Measurements from ENCODE around the gene TMEM219.
"Not testable (repeated sequence)": the region's sequence is repeated elsewhere in the genome, so short reads cannot be mapped to it uniquely, and the experiment has no call there.

TMEM219 gene

DNA sequence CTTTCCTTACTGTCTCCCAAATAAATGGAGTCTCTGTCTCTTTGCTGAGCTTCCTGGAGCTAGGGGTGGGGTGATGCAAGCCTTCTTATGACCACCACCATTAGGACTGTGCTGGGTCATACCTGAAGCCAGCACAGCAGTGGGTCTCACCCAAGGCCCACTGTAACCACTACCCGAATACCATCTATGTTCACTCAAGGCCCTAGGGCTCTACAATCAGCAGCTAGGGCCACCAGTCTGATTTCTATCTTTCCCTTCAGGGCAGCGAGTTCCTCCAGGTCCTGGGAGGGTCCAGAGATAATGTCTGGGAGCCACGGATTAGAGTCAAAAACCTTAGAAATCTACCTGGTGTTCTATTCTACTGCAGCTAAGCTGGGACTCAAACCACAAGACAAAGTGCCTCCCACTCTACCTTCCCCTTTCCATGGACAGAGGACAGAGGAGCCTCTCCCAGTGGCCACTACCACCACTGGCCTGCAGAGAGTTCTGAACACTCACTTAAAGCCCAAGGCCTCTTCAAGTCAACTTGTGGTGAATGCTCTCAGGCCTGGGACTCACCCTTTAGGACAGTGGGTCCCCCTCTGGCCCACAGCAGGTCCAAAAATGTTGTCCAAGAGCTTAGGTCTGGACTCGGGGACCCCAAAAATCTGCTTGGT is 10.9 kb upstream of the TMEM219 start:
- in situ Hi-C loops (cut with MboI; ENCODE audit: low sequenced_read_pairs): no loop called here

DNA sequence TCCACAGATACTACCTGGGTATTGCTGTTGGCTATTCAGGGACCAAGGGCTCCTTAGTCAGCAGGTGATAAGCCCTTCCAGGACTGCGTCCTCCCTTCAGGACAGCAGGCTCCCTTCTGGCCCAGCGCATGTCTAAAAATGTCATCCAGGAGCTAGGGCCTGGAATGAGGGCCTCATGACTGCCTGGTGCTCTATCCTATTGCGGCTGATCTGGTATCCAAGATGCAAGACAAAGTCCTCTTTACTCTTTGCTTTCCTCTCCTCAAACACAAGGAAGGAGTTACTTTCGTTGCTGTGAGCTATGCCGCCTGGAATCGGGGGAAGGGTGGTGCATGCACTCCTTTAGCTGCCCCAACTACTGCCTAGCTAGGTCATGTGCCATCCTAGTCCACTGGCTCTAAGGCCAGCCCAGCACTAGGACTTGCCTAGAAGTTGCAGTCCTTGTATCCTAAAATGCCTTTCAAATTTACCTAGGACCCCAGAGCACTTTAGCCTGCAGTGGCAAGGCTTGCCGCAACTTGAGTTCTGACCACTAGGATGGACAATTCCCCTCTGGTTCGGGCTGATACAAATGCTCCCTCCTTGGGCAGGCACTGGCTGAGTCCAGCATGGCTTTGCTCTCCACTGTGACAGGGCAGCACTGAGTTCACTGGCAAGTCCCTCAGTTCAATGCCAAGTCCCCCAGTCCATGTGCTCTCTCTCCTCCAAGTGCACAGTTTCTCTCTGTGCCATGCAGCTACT is 10.1 kb upstream of the TMEM219 start:
- in situ Hi-C loops (cut with MboI; ENCODE audit: low sequenced_read_pairs): no loop called here

DNA sequence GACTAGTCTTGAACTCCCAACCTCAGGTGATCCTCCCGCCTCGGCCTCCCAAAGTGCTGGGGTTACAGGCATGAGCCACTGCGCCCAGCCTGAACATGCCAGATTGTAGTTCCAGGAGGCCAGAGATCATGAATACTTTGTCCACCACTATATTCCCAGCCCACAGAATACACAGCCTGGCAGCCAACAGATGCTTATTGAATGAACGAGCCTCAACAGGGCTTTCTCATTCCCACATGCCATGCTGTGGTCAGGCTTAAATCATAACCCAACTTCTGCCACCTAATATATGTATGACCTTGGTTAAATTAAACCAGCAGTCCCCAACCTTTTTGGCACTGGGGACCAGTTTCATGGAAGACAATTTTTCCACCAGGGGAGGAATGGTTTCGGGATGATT is 3.1 kb upstream of the TMEM219 start:
- in situ Hi-C loops (cut with MboI; ENCODE audit: low sequenced_read_pairs): no loop called here

DNA sequence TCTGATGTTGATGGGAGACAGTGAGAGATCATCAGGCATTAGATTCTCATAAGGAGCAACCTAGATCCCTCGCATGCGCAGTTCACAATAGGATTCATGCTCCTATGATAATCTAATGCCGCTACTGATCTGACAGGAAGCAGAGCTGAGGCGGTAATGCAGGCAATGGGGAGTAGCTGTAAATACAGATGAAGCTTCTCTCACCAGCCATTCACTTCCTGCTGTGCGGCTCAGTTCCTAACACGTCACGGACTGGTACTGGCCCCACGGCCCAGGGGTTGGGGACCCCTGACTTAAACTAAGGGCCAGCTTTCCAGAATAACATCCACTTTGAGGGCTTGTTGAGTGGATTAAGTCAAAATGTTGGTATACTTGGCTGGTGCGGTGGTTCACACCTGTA is 2.6 kb upstream of the TMEM219 start:
- in situ Hi-C loops (cut with MboI; ENCODE audit: low sequenced_read_pairs): no loop called here

DNA sequence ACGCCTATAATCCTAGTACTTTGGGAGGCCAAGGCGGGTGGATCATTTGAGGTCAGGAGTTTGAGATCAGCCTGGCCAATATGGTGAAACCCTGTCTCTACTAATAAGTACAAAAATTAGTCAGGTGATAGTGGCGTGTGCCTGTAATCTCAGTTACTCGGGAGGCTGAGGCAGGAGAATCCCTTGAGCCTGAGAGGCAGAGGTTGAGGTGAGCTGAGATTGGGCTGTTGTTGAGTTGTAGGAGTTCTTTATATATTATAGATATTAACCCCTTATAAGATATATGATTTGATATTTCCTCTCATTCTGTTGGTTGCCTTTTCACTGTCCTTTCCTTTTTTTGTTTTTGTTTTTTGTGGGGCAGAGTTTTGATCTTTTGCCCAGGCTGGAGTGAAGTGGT is 2.1 kb upstream of the TMEM219 start:
- in situ Hi-C loops (cut with MboI; ENCODE audit: low sequenced_read_pairs): not testable (repeated sequence)

DNA sequence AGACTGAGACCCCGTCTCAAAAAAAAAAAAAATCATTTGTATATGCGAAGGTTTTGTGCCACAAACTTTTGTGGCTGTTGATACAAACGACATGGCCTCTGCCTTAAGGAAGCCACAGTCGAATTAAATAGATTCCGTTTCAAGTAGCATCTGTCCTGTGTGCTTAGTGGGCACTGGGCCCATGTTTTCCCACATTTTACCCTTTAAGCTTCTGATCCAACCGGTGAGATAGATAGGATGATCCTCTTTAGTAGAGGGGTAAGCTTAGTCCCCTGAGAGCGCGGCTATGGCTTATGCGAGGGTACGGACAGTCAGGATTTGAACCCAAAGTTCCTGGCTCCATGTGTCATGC is 776 bp upstream of the TMEM219 start:
- in situ Hi-C loops (cut with MboI; ENCODE audit: low sequenced_read_pairs): no loop called here

DNA sequence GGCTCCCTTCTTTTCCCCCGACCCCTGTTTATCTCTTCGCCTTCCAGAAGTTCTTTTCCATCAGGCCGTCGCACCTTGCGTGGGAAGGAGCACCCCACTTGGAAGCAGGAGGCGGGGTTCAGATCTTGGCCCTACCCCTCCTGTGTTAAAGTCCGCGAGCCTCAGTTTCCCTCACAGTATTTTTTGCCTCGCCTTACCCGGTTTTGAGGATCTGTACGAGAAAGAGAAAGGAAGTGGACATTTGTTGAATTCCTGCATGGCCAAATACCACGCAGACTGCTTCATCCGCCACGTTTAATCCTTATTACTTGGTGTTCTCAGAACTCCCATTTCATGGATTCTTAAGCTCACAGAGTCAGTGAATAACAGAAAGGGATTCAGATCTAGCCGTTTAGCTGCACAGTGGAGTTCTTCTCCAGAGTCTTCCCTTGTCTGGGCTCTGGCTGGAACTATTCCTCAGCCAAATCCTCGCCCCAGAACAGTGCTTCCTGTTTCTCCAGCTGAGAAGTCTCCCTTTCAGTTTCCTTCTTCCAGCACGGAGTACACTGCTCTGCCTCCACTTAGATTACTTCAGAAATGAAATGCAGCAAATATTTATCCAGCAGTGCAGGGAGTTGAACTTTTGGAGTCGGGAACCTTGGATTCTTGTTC is 590 bp downstream of the TMEM219 start:
- in situ Hi-C loops (cut with MboI; ENCODE audit: low sequenced_read_pairs): no loop called here

DNA sequence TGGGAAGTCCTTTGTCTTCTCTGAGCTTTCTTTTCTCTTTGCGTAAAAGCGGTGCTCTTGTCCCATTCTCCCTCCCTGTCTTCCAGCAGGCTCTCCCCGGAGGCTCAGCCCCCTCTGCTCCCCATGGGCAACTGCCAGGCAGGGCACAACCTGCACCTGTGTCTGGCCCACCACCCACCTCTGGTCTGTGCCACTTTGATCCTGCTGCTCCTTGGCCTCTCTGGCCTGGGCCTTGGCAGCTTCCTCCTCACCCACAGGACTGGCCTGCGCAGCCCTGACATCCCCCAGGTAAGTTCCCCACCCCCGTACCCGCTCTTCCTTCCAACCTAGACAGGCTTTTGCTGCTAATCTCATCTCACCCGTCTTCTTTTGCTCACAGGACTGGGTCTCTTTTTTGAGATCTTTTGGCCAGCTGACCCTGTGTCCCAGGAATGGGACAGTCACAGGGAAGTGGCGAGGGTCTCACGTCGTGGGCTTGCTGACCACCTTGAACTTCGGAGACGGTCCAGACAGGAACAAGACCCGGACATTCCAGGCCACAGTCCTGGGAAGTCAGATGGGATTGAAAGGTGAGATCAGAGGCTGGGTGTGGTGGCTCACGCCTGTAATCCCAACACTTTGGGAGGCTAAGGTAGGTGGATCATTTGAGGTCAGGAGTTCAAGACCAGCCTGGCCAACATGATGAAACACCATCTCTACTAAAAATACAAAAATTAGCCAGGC is 1.3 kb downstream of the TMEM219 start:
- in situ Hi-C loops (cut with MboI; ENCODE audit: low sequenced_read_pairs): no loop called here

DNA sequence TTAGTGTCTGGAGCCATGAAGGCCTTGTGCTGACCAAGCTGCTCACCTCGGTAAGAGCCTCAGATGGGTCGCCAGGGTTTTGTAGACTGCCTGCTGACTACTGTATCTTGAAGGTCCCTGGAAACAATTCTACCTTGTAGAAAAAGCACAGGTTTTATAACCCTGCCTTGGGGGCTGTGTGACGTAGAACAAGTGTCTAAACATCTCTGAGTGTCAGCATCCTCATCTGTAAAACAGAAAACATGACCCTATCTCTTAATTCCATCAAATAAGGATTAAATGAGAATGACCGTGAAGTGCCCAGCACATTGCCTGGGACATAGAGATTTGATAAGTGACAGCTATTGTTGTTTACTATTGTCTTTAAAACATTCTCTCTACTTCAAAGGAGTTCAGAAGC is 6.3 kb downstream of the TMEM219 start:
- in situ Hi-C loops (cut with MboI; ENCODE audit: low sequenced_read_pairs): no loop called here

DNA sequence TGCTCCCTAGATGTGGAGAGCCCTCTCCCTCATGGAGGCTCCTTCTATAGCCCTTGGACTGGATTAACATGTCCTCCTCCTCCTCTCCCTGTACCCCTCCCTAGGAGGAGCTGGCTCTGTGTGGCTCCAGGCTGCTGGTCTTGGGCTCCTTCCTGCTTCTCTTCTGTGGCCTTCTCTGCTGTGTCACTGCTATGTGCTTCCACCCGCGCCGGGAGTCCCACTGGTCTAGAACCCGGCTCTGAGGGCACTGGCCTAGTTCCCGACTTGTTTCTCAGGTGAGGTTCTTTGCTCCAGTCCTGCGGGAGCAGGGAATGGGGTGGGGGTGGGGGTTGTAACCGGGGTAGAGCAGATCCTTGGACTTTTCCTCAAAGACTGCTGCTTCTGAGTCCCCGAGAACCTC is 9.4 kb downstream of the TMEM219 start:
- in situ Hi-C loops (cut with MboI; ENCODE audit: low sequenced_read_pairs): no loop called here

DNA sequence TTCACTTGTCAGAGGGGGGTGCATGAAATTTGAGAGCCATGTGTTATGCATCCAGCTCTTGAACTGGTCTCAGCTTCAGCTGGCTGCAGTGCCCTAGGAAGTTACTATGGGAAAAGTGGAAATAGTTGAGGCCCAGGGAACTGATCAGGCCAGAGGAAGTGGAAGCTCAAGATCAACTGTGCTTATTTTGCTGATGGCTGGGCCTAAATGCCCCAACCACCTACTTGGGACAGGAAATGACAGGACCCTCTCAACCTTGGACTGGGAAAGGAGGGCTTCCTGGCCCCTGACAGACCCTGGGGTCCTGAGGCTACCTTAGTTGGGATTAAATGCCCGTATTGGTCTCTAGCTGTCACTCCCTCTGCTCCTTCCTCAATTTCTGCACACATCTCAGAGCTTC is 10.6 kb downstream of the TMEM219 start:
- in situ Hi-C loops (cut with MboI; ENCODE audit: low sequenced_read_pairs): no loop called here

DNA sequence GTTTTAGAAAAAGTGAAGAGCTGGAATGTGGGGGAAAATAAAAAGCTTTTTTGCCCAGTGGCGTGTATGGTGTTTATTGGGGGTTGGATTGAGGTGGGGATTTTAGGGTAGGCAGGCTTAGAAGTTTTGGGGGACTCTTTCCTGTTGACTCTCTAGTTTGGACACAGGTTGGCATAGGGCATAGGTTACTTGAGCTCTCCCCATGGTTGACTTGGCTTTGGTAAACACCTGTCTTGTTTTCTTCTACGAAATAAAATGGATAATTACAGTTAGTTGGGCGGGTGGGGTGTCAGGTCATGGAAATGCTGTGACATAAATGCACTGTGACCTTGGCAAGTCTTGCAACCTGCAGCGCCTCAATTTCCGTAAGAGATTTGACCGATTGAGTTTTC is 11.1 kb downstream of the TMEM219 start:
- in situ Hi-C loops (cut with MboI; ENCODE audit: low sequenced_read_pairs): no loop called here

DNA sequence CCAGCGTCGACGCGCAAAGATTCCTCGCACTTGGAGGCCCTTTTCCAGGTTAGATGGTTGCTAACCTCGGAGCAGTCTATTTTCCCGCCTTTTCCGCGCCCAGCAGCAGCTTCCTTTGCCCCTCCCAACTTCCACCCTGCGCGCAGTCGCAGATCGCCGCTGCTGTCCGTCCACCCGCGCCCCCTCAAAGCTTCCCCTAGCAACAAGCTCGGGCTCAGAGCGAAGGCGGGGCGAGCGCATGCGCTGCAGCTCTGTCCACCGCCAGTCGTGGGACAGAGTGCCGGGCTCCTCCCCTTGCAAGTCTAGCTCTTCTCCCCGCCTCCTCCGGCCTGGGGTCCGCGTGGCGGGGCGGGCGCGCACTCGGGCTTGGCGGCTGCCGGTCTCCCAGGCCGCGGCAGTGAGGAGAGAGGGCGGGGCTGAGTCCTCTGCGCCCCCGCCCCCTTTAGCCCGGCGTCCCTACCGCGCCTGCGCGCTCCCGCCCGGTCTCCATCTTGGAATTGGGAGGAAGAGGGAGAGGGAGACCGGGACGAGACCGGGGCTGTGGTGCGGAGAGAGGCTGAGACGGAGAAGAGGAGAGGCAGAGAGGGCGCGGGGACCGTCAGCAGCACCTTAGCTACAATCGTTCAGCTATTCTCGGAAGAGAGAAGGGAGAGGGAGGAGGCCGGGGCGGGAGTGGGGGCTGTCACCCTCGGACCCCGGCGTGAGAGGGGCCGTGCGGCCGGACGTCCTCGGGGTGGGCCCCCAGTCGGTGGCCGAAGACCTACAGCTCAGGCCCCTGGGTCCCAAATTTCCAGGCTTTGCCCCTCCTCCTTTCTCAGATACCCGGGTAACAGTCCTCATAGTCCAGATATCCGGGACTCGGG is 11.7 kb downstream of the TMEM219 start, which contains the start of gene TAOK2:
TSS of gene TAOK2 (plus strand) at position 485 of the 863 bp plus-strand sequence. CDS start 3,905 bp downstream, outside the sequence.
- in situ Hi-C loops (cut with MboI; ENCODE audit: low sequenced_read_pairs): no loop called here

DNA sequence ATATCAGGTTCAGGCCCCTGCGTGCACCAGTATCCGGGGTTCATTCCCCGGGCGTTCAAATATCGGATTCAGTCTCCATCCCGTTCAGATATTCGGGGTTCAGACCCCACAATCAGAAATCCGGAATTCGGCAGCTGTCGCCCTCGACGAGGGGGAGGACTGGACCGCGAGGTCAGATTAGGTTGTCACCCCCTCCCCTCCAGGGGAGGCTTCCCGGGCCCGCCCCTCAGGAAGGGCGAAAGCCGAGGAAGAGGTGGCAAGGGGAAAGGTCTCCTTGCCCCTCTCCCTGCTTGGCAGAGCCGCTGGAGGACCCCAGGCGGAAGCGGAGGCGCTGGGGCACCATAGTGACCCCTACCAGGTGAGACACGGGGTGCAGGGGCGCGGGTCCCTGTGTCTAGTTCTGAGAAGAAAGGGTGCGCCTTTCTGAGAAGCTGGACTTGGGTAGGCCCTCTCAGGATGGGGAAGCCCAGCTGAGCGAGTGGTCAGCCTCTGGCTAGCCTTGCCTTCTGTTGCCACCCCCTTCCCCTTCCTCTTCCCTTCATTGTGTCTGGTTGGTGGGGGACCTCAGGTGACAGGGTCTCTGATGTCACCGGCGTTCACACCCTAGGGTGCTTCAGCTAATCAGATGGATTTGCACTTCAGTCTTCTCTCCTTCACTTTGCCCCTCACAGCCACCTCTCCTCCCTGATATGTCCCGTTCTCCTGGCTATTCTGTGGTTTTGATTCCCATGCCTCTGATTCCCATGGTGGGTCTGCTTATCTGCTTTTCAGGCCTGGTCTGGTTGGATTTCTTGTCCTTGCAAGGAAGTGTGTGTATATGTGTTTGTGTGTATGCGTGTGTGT is 12.6 kb downstream of the TMEM219 start:
- in situ Hi-C loops (cut with MboI; ENCODE audit: low sequenced_read_pairs): no loop called here

DNA sequence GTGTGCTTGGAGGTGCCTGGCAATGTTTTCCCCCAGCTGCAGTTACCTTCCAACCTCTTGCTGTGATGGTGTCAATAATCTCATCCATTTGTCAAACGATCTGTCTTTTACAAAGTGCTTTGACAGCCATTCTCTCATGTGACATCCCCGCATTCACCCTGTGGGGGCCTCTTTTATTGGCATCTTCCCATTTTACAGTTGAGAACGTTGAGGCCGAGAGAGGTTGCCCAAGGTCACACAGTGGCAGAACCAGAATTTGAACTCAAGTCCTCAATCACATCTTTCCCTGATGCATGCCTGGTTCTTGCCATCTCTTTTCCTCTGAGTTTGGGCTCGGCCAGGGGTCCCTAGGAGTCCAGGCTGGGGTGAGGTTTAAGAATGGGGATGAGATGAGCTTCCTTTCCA is 13.3 kb downstream of the TMEM219 start:
- in situ Hi-C loops (cut with MboI; ENCODE audit: low sequenced_read_pairs): no loop called here

DNA sequence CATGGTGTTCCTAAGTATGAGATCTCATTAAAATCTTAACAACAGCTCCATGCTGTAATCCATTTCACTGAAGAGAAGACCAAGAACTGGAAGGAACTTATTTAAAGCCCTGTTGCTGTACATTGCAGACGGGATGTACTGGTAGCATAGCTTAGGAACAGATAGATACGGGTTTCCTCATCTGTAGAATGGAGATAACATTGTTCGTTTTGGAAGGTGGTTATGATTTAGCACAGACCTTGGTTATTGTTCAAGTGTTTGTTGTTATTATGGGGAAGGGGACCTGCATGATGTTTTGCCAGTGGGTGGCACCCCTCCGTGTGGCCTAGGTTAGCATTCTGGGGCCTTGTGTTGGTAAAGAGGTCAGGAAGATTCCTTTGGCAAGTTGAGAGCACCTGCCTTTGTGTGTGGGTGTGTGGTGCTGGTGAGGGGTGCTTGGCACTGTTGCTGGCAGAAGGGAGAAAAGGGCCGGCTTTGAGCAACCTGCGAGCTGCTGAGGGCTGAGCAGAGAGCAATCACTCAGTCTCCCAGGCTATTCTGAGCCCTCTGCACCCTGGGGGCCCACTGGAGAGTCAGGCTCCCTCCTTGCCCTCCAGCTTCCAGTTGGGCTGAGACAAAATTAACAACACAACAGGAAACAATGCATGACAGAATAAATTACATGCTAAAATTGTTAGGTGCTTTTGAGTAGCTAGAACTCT is 14.1 kb downstream of the TMEM219 start:
- in situ Hi-C loops (cut with MboI; ENCODE audit: low sequenced_read_pairs): no loop called here

DNA sequence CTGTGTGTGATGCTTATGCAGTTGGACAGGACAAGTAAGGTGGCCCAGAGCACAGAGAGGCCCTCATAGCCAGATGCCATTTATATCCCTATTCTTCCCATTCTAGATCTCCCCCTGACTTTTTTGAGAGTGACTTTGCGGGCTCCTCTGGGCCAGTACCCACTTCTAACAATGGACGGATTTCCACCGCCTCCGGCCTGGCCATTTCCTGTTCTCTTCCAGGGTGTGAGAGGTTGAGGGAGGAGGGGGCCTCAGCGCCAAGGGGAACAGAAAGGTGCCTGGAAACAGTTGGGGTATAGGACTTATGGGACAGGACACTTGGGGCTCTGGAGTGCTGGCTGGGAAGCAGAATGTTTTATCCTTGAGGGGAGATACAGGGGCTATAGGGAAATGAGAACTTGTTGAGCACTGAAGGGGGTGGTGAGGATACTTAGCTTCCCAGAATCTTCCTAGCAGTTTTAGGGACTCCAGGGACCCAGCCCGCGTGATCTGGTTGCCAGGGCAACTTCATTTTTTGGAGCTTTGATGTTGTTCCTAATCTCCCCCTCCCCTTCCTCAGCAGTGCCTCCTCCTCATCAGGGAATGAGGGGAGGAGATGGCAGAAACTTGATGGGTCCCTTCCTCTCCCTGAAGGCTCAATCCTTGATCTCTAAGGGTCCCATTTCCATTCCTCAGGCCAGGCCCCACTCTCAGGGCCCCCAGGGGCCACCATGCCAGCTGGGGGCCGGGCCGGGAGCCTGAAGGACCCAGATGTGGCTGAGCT is 15.4 kb downstream of the TMEM219 start:
- in situ Hi-C loops (cut with MboI; ENCODE audit: low sequenced_read_pairs): no loop called here

DNA sequence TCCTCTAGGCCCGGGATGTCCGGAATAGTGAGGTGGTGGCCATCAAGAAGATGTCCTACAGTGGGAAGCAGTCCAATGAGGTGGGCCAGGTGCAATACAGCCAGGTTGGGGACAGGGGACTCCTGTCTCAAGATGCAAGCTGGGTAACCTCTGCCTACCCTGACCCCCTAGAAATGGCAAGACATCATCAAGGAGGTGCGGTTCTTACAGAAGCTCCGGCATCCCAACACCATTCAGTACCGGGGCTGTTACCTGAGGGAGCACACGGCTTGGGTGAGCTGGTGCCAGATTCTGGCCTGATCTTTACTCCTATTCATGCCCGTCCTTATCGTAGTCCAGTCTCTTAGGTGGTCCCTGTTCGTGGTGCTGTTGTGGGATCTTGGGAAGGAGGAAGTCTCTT is 16.2 kb downstream of the TMEM219 start:
- in situ Hi-C loops (cut with MboI; ENCODE audit: low sequenced_read_pairs): no loop called here
